HepG2 (cell line): ENCODE data around the gene DNPH1. TPM values are rescaled to one million over a fixed set of nuclear protein-coding genes. Genes with fewer than 3 reads are reported as not detected.

ENCODE experiments used
- ATAC-seq: fragments of 200-7000 bp; cut with Tn5 transposase; 3 replicates; pipeline ENCODE4 v1.9.1; 2020; ENCODE audit warnings: mild to moderate bottlenecking, moderate library complexity
- BruUV-seq: library from RNA; stranded (reverse); fragments of 400-500 nt; replicated peaks from 2 replicates; lab custom pipeline; 2021; lab: Mats Ljungman, UMichigan
- CTCF ChIA-PET: fragments of 300-600 bp; formaldehyde crosslinking; extraction: SDS; loops from one replicate; lab custom pipeline; 2021; ENCODE audit warnings: low total read pairs, inconsistent platforms, low intra/inter-chr PET ratio; lab: Yijun Ruan, JAX
- POLR2A ChIA-PET: fragments of 350-600 bp; sonication (Branson Sonifier 250); formaldehyde crosslinking; loops from one replicate; lab custom pipeline; 2020; ENCODE audit warnings: antibody characterized with exemption, inconsistent platforms; lab: Yijun Ruan, JAX
- DNase-seq: peaks from one replicate; pipeline ENCODE4 v3.0.0-alpha.2; 2015; ENCODE audit warnings: low spot score
- FAIRE-seq: peaks from 3 replicates; lab custom pipeline; 2011; peaks lifted over from hg19 to GRCh38; lab: Jason Lieb, UNC
- H2AFZ ChIP-seq: one replicate; pipeline ENCODE4 v1.6.1; 2011; ENCODE audit warnings: low read length, inconsistent platforms
- H3K27ac ChIP-seq: fragments of 300-600 bp; 3 replicates; pipeline ENCODE4 v1.8.0; 2011; ENCODE audit warnings: mixed run types, mild to moderate bottlenecking, mixed read lengths, low read length, inconsistent platforms; ENCODE audit not compliant: insufficient read depth; ENCODE audit errors: extremely low read length
- H3K27me3 ChIP-seq, 2 experiments: fragments of 200-600 bp in 1 of 2; 2 replicates in 1 of 2; 3 replicates in 1 of 2; pipeline versions ENCODE4 v1.6.0 to v1.8.0; 2011; ENCODE audit warnings: low read length in 2 of 2, mild to moderate bottlenecking in 2 of 2, moderate library complexity in 2 of 2, inconsistent platforms in 1 of 2; ENCODE audit not compliant: insufficient read depth in 2 of 2, control insufficient read depth in 1 of 2
- H3K36me3 ChIP-seq, 2 experiments: fragments of 200-600 bp in 1 of 2; replicated peaks in 1 of 2; 2 replicates in 1 of 2; 3 replicates in 1 of 2; pipeline versions ENCODE4 v1.5.1 to v1.8.0; 2011; ENCODE audit warnings: low read length in 2 of 2, inconsistent platforms in 1 of 2; ENCODE audit not compliant: insufficient read depth in 2 of 2, control insufficient read depth in 1 of 2
- H3K4me1 ChIP-seq: 2 replicates; pipeline ENCODE4 v1.5.1; 2012; ENCODE audit warnings: low read length, inconsistent platforms; ENCODE audit not compliant: insufficient read depth
- H3K4me2 ChIP-seq: 2 replicates; pipeline ENCODE4 v1.6.0; 2011; ENCODE audit warnings: low read depth, low read length, inconsistent platforms
- H3K4me3 ChIP-seq, 3 experiments: fragments of 200-600 bp in 1 of 3; sonication (generic), shearing (Covaris generic) in 1 of 3; replicated peaks in 1 of 3; 2 replicates each; pipeline ENCODE4 v1.5.1; 2011 to 2016; ENCODE audit warnings: low read length in 3 of 3, inconsistent platforms in 2 of 3, low read depth in 2 of 3, mild to moderate bottlenecking in 2 of 3, control low read depth in 1 of 3, mixed read lengths in 1 of 3; ENCODE audit not compliant: insufficient read depth in 1 of 3
- H3K79me2 ChIP-seq: one replicate; pipeline ENCODE4 v1.6.1; 2011; ENCODE audit warnings: low read length, inconsistent platforms; ENCODE audit not compliant: insufficient read depth
- H3K9ac ChIP-seq: 2 replicates; pipeline ENCODE4 v1.6.0; 2011; ENCODE audit warnings: mild to moderate bottlenecking, low read depth, low read length, inconsistent platforms; ENCODE audit not compliant: insufficient read depth
- H3K9me3 ChIP-seq: 2 replicates; pipeline ENCODE4 v1.5.1; 2012; ENCODE audit warnings: mild to moderate bottlenecking, low read length
- H4K20me1 ChIP-seq: 2 replicates; pipeline ENCODE4 v1.6.0; 2011; ENCODE audit warnings: inconsistent platforms, mild to moderate bottlenecking, low read length, moderate library complexity; ENCODE audit not compliant: insufficient read depth
- GABPB1 ChIP-seq: IDR thresholded peaks from 2 replicates; pipeline ENCODE4 v1.6.1; 2016; ENCODE audit warnings: mild to moderate bottlenecking, missing genetic modification reagents, moderate library complexity, missing compliant biosample characterization
- HDAC6 ChIP-seq: fragments of 200-600 bp; sonication (generic); IDR thresholded peaks from 2 replicates; pipeline ENCODE4 v1.7.0; 2017; ENCODE audit warnings: mild to moderate bottlenecking, antibody characterized with exemption, low read length, low read depth
- NFYB ChIP-seq: sonication (generic); formaldehyde crosslinking; IDR thresholded peaks from 2 replicates; pipeline ENCODE4 v1.4.0; 2020; ENCODE audit warnings: missing genetic modification reagents
- REL ChIP-seq: sonication (generic); formaldehyde crosslinking; conservative IDR thresholded peaks from 2 replicates; pipeline ENCODE4 v1.8.0; 2022; ENCODE audit warnings: mild to moderate bottlenecking, missing genetic modification reagents, moderate library complexity
- RFXAP ChIP-seq: sonication (generic); formaldehyde crosslinking; IDR thresholded peaks from 2 replicates; pipeline ENCODE4 v1.4.0; 2020; ENCODE audit warnings: missing genetic modification reagents, borderline replicate concordance
- SOX5 ChIP-seq: IDR thresholded peaks from 2 replicates; pipeline ENCODE4 v1.6.1; 2016; ENCODE audit warnings: borderline replicate concordance
- SRSF4 ChIP-seq: fragments of 200-400 bp; formaldehyde crosslinking; IDR thresholded peaks from one replicate; pipeline ENCODE4 v1.6.1; 2018; ENCODE audit warnings: mild to moderate bottlenecking, low read depth, low read length, moderate library complexity; ENCODE audit not compliant: poor library complexity, severe bottlenecking
- TAF1 ChIP-seq: sonication (generic); formaldehyde crosslinking; IDR thresholded peaks from 2 replicates; pipeline ENCODE4 v1.4.0; 2020; ENCODE audit warnings: missing genetic modification reagents
- WGBS: methylation state at CpG from one replicate; pipeline ENCODE4 v1.1.6; 2017; ENCODE audit warnings: low lambda C conversion rate; 5-methylcytosine and 5-hydroxymethylcytosine counted together
- in situ Hi-C: cut with HindIII; loops from 2 replicates; pipeline ENCODE4 v1.10.0; 2017; ENCODE audit warnings: low pct_unique_long_range_greater_than_20kb; ENCODE audit not compliant: extremely low pct_ligation_motif_present
- intact Hi-C: fragments of 100-400 bp; cut with micrococcal nuclease; formaldehyde crosslinking; loops from one replicate; pipeline ENCODE4 v1.10.0; 2022; ENCODE audit not compliant: unreplicated experiment
- polyA plus RNA-seq, 8 experiments: library from polyadenylated mRNA; depleted of rRNA in 3 of 8; stranded (reverse) in 7 of 8; unstranded in 1 of 8; fragments of >200 nt; fragmentation: Illumina TruSeq in 4 of 8; extraction: Trizol in 4 of 8; gene quantifications; 2 replicates each; pipeline versions ENCODE4 v1.2.1 to v1.2.3, GENCODE V29; 2011 to 2016; ENCODE audit warnings: low read depth in 4 of 8, missing spikeins in 1 of 8, mixed read lengths in 1 of 8; ENCODE audit not compliant: insufficient read depth in 1 of 8
- total RNA-seq, 5 experiments: library from RNA; depleted of rRNA; stranded (reverse); fragments of >200 nt; fragmentation: Illumina TruSeq; extraction: Trizol; gene quantifications; 2 replicates each; pipeline ENCODE4 v1.2.3, GENCODE V29; 2016; ENCODE audit warnings: low read depth in 1 of 5
- TF ChIP-seq, protein P1 (sequence below): sonication (generic); formaldehyde crosslinking; IDR thresholded peaks from 2 replicates; pipeline ENCODE4 v1.4.0; 2020; ENCODE audit warnings: mild to moderate bottlenecking, missing genetic modification reagents, borderline replicate concordance
- TF ChIP-seq, protein P2 (sequence below): sonication (generic); formaldehyde crosslinking; IDR thresholded peaks from 2 replicates; pipeline ENCODE4 v1.4.0; 2020; ENCODE audit warnings: missing genetic modification reagents
- TF ChIP-seq, protein P3 (sequence below): sonication (generic); formaldehyde crosslinking; IDR thresholded peaks from 2 replicates; pipeline ENCODE4 v1.4.0; 2020; ENCODE audit warnings: missing genetic modification reagents, borderline replicate concordance

Gene DNPH1
- total and polyA plus RNA-seq, 2 of the 13 experiments (the other 11 are each of a cell fraction or from before 2014, with no cell fraction given): 56.5 to 75.1 TPM

DNA sequence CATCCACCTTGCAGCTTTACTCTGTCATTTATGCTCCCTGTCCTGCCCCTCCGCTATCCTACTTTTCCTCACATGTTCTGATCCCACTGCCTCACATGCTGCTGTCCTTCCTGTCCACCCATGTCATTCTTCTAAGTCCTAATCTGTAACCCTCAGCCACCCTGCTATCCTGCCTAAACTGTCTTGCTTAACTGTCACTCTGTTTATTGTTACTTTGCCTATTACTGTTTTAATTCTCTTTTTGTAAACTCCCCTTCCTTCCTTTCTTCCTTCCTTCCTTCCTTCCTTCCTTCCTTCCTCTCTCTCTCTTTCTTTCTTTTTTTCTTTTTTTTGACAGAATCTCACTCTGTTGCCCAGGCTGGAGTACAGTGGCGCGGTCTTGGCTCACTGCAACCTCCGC, 45.8 kb downstream of the DNPH1 start:
- Histone ChIP-seq H3K9me3 (no peaks in the 10 kb centered on the region), H3K4me2 (peak overlapping the region; percentile 96), H2AFZ (no peak overlapping the region), H3K27ac (no peak overlapping the region), H3K79me2 (no peaks in the 10 kb centered on the region), H3K4me1 (peaks cover 22% of the 10 kb centered on the region), H4K20me1 (no peaks in the 10 kb centered on the region), H3K36me3 (peaks cover 14 to 19% of the 10 kb centered on the region in 2 experiments), H3K4me3 (no peak overlapping the region; a peak in 1 of 6 replicates), H3K9ac (no peak overlapping the region), H3K27me3 (no peaks in the 10 kb centered on the region; a peak in 1 of 5 replicates)
- CTCF ChIA-PET: no interaction called here
- BruUV-seq: no TSS peak
- FAIRE-seq: no peak
- 98% methylated on average over 4 of the region's 4 CpGs for WGBS
- no peak for DNase-seq
- in situ Hi-C loops: no loop called here
- ATAC-seq: no peak
- POLR2A ChIA-PET: interaction anchor here (1.9 to 2.4 kb wide), 2 partner anchors 9 to 55 kb away, joined by 4 to 12 read pairs; no protein-coding TSS in a partner anchor
- TF ChIP-seq GABPB1 (CRISPR knock-in tag) (no peak), HDAC6 (no peak), SOX5 (CRISPR knock-in tag) (no peak), TAF1 (CRISPR knock-in tag) (no peak), RFXAP (CRISPR knock-in tag) (no peak), SRSF4 (no peak), NFYB (CRISPR knock-in tag) (no peak), REL (CRISPR knock-in tag) (no peak)
- TF ChIP-seq, protein P1, sequence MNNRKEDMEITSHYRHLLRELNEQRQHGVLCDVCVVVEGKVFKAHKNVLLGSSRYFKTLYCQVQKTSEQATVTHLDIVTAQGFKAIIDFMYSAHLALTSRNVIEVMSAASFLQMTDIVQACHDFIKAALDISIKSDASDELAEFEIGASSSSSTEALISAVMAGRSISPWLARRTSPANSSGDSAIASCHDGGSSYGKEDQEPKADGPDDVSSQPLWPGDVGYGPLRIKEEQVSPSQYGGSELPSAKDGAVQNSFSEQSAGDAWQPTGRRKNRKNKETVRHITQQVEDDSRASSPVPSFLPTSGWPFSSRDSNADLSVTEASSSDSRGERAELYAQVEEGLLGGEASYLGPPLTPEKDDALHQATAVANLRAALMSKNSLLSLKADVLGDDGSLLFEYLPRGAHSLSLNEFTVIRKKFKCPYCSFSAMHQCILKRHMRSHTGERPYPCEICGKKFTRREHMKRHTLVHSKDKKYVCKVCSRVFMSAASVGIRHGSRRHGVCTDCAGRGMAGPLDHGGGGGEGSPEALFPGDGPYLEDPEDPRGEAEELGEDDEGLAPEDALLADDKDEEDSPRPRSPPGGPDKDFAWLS (CRISPR knock-in tag): no peak
- TF ChIP-seq, protein P2, sequence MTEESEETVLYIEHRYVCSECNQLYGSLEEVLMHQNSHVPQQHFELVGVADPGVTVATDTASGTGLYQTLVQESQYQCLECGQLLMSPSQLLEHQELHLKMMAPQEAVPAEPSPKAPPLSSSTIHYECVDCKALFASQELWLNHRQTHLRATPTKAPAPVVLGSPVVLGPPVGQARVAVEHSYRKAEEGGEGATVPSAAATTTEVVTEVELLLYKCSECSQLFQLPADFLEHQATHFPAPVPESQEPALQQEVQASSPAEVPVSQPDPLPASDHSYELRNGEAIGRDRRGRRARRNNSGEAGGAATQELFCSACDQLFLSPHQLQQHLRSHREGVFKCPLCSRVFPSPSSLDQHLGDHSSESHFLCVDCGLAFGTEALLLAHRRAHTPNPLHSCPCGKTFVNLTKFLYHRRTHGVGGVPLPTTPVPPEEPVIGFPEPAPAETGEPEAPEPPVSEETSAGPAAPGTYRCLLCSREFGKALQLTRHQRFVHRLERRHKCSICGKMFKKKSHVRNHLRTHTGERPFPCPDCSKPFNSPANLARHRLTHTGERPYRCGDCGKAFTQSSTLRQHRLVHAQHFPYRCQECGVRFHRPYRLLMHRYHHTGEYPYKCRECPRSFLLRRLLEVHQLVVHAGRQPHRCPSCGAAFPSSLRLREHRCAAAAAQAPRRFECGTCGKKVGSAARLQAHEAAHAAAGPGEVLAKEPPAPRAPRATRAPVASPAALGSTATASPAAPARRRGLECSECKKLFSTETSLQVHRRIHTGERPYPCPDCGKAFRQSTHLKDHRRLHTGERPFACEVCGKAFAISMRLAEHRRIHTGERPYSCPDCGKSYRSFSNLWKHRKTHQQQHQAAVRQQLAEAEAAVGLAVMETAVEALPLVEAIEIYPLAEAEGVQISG (CRISPR knock-in tag): no peak
- TF ChIP-seq, protein P3, sequence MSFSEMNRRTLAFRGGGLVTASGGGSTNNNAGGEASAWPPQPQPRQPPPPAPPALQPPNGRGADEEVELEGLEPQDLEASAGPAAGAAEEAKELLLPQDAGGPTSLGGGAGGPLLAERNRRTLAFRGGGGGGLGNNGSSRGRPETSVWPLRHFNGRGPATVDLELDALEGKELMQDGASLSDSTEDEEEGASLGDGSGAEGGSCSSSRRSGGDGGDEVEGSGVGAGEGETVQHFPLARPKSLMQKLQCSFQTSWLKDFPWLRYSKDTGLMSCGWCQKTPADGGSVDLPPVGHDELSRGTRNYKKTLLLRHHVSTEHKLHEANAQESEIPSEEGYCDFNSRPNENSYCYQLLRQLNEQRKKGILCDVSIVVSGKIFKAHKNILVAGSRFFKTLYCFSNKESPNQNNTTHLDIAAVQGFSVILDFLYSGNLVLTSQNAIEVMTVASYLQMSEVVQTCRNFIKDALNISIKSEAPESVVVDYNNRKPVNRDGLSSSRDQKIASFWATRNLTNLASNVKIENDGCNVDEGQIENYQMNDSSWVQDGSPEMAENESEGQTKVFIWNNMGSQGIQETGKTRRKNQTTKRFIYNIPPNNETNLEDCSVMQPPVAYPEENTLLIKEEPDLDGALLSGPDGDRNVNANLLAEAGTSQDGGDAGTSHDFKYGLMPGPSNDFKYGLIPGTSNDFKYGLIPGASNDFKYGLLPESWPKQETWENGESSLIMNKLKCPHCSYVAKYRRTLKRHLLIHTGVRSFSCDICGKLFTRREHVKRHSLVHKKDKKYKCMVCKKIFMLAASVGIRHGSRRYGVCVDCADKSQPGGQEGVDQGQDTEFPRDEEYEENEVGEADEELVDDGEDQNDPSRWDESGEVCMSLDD: no peak
- TF ChIP-seq, all 625 proteins: peak for 0
- intact Hi-C loops: no loop called here
